NCI-H446 treated with DMSO at 0.1 percent for 48 hours (cell line): ENCODE measurements around the gene CCDC154.
"Not testable (repeated sequence)": the region's sequence is repeated elsewhere in the genome, so short reads cannot be mapped to it uniquely, and the experiment has no call there.

ENCODE experiments used
- DNase-seq: peaks from one replicate; lab custom pipeline; 2025; lab: John Stamatoyannopoulos, UW

Gene CCDC154

GRCh38 chr16:1472974-1473373 lies 28.6 kb upstream of the CCDC154 start:
- DNase-seq = no peak

GRCh38 chr16:1471569-1472194 lies 27.3 kb upstream of the CCDC154 start:
- no peak for DNase-seq

GRCh38 chr16:1470481-1471251 lies 26.3 kb upstream of the CCDC154 start:
- DNase-seq = no peak

- DNase-seq = no peak
Measured at GRCh38 chr16:1469693-1470201, 25.4 kb upstream of the CCDC154 start.

GRCh38 chr16:1469141-1469540 lies 24.8 kb upstream of the CCDC154 start:
- not testable (repeated sequence) for DNase-seq

- no peak for DNase-seq
Measured at GRCh38 chr16:1468426-1468810, 24.1 kb upstream of the CCDC154 start.

- no peak for DNase-seq
Measured at GRCh38 chr16:1466968-1467521, 22.7 kb upstream of the CCDC154 start.

GRCh38 chr16:1466054-1466453 lies 21.7 kb upstream of the CCDC154 start:
- DNase-seq = no peak

- no peak for DNase-seq
Measured at GRCh38 chr16:1465567-1465915, 21.2 kb upstream of the CCDC154 start.

- DNase-seq = no peak
Measured at GRCh38 chr16:1464894-1465566, 20.7 kb upstream of the CCDC154 start.

- no peak for DNase-seq
Measured at GRCh38 chr16:1464196-1464893, 20.0 kb upstream of the CCDC154 start.

- DNase-seq = no peak
Measured at GRCh38 chr16:1461146-1461545, 16.8 kb upstream of the CCDC154 start.

- DNase-seq = no peak
Measured at GRCh38 chr16:1460602-1461138, 16.3 kb upstream of the CCDC154 start.

GRCh38 chr16:1459967-1460366 lies 15.6 kb upstream of the CCDC154 start:
- DNase-seq = no peak

GRCh38 chr16:1458977-1459341 lies 14.6 kb upstream of the CCDC154 start:
- no peak for DNase-seq

GRCh38 chr16:1458336-1458976 lies 14.1 kb upstream of the CCDC154 start:
- no peak for DNase-seq

GRCh38 chr16:1457489-1458245 lies 13.3 kb upstream of the CCDC154 start:
- no peak for DNase-seq

- DNase-seq = no peak
Measured at GRCh38 chr16:1456951-1457350, 12.6 kb upstream of the CCDC154 start.

- no peak for DNase-seq
Measured at GRCh38 chr16:1455190-1456171, 11.1 kb upstream of the CCDC154 start.
